ENCODE results near the gene SCNN1A. TPM values are rescaled to one million over a fixed set of nuclear protein-coding genes. Genes with fewer than 3 reads are reported as not detected.

SCNN1A gene
- total and polyA plus RNA-seq, 2 of the 13 experiments (the other 11 are each of a cell fraction or from before 2014, with no cell fraction given), result 1.5 to 14.6 TPM

DNA sequence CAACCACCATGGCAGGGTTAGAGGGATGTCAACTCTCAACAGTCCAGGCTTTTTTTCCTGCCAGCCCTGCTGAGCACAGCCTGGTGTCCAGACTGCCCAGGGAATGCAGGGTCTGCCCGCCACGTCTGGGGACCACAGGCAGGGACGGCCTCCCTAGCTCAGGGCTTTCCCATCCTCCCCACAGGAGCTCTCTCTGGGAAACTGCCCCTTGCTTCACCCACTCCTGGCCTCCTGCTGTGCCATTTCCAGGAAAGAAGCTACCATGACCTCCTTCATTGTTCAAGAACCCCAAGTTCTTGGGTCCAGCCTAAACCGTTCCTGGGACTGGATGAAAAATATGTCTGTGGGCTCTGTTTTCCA, 4.8 kb downstream of the SCNN1A start (continued):
- TF ChIP-seq ZNF605 (CRISPR knock-in tag; IDR thresholded peaks at IDR 0.05) (0 out of 2 replicates have a peak, but pooled peaks have one; percentile 25), PHF21A (CRISPR knock-in tag; IDR thresholded peaks at IDR 0.05) (no peak), ZNF350 (CRISPR knock-in tag; IDR thresholded peaks at IDR 0.05; ENCODE audit: borderline replicate concordance, low read depth) (no peak), ZNF891 (CRISPR knock-in tag; IDR thresholded peaks at IDR 0.05) (no peak), ZNF260 (CRISPR knock-in tag; IDR thresholded peaks at IDR 0.05; ENCODE audit: borderline replicate concordance, low read depth) (no peak), NRL (CRISPR knock-in tag; IDR thresholded peaks at IDR 0.05; ENCODE audit: borderline replicate concordance) (peak; percentile 52; the same call in 1 of the 2 replicates), ZNF160 (CRISPR knock-in tag; IDR thresholded peaks at IDR 0.05) (no peak), MEIS2 (CRISPR knock-in tag; IDR thresholded peaks at IDR 0.05) (no peak), TBX2 (CRISPR knock-in tag; IDR thresholded peaks at IDR 0.05; ENCODE audit: borderline replicate concordance) (no peak; the same call in 1 of the 2 replicates), PLRG1 (conservative IDR thresholded peaks at IDR 0.05) (no peak), ZNF501 (CRISPR knock-in tag; IDR thresholded peaks at IDR 0.05) (peak; percentile 47; the same call in 1 of the 2 replicates)
- TF ChIP-seq, protein P1, sequence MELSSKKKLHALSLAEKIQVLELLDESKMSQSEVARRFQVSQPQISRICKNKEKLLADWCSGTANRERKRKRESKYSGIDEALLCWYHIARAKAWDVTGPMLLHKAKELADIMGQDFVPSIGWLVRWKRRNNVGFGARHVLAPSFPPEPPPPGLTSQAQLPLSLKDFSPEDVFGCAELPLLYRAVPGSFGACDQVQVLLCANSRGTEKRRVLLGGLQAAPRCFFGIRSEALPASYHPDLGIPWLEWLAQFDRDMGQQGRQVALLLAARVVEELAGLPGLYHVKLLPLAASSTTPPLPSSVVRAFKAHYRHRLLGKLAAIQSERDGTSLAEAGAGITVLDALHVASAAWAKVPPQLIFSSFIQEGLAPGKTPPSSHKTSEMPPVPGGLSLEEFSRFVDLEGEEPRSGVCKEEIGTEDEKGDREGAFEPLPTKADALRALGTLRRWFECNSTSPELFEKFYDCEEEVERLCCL (CRISPR knock-in tag; IDR thresholded peaks at IDR 0.05; ENCODE audit: borderline replicate concordance), result 0 out of 2 replicates have a peak, but pooled peaks have one; percentile 8
- TF ChIP-seq, protein P2, sequence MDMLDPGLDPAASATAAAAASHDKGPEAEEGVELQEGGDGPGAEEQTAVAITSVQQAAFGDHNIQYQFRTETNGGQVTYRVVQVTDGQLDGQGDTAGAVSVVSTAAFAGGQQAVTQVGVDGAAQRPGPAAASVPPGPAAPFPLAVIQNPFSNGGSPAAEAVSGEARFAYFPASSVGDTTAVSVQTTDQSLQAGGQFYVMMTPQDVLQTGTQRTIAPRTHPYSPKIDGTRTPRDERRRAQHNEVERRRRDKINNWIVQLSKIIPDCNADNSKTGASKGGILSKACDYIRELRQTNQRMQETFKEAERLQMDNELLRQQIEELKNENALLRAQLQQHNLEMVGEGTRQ (IDR thresholded peaks at IDR 0.05; ENCODE audit: low read depth, low read length), result no peak
- TF ChIP-seq, protein P2 (CRISPR knock-in tag; IDR thresholded peaks at IDR 0.05; ENCODE audit: borderline replicate concordance), result no peak
- TF ChIP-seq, protein P3, sequence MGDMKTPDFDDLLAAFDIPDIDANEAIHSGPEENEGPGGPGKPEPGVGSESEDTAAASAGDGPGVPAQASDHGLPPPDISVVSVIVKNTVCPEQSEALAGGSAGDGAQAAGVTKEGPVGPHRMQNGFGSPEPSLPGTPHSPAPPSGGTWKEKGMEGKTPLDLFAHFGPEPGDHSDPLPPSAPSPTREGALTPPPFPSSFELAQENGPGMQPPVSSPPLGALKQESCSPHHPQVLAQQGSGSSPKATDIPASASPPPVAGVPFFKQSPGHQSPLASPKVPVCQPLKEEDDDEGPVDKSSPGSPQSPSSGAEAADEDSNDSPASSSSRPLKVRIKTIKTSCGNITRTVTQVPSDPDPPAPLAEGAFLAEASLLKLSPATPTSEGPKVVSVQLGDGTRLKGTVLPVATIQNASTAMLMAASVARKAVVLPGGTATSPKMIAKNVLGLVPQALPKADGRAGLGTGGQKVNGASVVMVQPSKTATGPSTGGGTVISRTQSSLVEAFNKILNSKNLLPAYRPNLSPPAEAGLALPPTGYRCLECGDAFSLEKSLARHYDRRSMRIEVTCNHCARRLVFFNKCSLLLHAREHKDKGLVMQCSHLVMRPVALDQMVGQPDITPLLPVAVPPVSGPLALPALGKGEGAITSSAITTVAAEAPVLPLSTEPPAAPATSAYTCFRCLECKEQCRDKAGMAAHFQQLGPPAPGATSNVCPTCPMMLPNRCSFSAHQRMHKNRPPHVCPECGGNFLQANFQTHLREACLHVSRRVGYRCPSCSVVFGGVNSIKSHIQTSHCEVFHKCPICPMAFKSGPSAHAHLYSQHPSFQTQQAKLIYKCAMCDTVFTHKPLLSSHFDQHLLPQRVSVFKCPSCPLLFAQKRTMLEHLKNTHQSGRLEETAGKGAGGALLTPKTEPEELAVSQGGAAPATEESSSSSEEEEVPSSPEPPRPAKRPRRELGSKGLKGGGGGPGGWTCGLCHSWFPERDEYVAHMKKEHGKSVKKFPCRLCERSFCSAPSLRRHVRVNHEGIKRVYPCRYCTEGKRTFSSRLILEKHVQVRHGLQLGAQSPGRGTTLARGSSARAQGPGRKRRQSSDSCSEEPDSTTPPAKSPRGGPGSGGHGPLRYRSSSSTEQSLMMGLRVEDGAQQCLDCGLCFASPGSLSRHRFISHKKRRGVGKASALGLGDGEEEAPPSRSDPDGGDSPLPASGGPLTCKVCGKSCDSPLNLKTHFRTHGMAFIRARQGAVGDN (CRISPR knock-in tag; IDR thresholded peaks at IDR 0.05), result peak; percentile 66; the same call in 1 of the 2 replicates
- TF ChIP-seq, protein P4, sequence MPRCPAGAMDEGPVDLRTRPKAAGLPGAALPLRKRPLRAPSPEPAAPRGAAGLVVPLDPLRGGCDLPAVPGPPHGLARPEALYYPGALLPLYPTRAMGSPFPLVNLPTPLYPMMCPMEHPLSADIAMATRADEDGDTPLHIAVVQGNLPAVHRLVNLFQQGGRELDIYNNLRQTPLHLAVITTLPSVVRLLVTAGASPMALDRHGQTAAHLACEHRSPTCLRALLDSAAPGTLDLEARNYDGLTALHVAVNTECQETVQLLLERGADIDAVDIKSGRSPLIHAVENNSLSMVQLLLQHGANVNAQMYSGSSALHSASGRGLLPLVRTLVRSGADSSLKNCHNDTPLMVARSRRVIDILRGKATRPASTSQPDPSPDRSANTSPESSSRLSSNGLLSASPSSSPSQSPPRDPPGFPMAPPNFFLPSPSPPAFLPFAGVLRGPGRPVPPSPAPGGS (CRISPR knock-in tag; IDR thresholded peaks at IDR 0.05), result peak; percentile 54; the same call in 1 of the 2 replicates

Data from HepG2 (cell line).